Progenitor cell of endocrine pancreas (in vitro differentiated cells): Measurements from ENCODE around the gene ZFYVE19. TPM values are rescaled to one million over a fixed set of nuclear protein-coding genes. Genes with fewer than 3 reads are reported as not detected.

Experiments used
- DNase-seq: peaks from one replicate; pipeline ENCODE4 v3.0.0; 2021; ENCODE audit warnings: low spot score; ENCODE audit not compliant: unreplicated experiment
- H3K27ac Mint-ChIP-seq: 2 replicates; pipeline ENCODE4 v1.8.0; 2021; ENCODE audit warnings: mild to moderate bottlenecking, moderate library complexity, mixed read lengths
- H3K27me3 Mint-ChIP-seq: 2 replicates; pipeline ENCODE4 v1.8.0; 2021; ENCODE audit warnings: mixed read lengths
- H3K36me3 Mint-ChIP-seq: 2 replicates; pipeline ENCODE4 v1.8.0; 2022; ENCODE audit warnings: mixed read lengths; ENCODE audit not compliant: insufficient read depth
- H3K4me1 Mint-ChIP-seq: 2 replicates; pipeline ENCODE4 v1.8.0; 2021; ENCODE audit warnings: low read depth, mixed read lengths
- H3K4me3 Mint-ChIP-seq: 2 replicates; pipeline ENCODE4 v1.8.0; 2021; ENCODE audit warnings: low read depth, mild to moderate bottlenecking, moderate library complexity, mixed read lengths
- H3K9me3 Mint-ChIP-seq: 2 replicates; pipeline ENCODE4 v1.8.0; 2021; ENCODE audit warnings: low read depth, mixed read lengths
- CTCF ChIP-seq: fragments of 200-600 bp; sonication (generic); IDR thresholded peaks from one replicate; pipeline ENCODE4 v1.5.0; 2021; ENCODE audit warnings: antibody characterized with exemption, mild to moderate bottlenecking; ENCODE audit not compliant: unreplicated experiment
- total RNA-seq: library from RNA; stranded (reverse); gene quantifications from 2 replicates; pipeline ENCODE4 v1.2.1, GENCODE V29; 2021

ZFYVE19 gene
- total RNA-seq, 1 donor from 2014 or later = 25.2 TPM

GRCh38 chr15:40764629-40765103 lies 42.2 kb upstream of the ZFYVE19 start:
- Mint-ChIP-seq H3K27ac (peak overlapping the region; percentile 96), H3K9me3 (no peaks in the 10 kb centered on the region), H3K36me3 (no peaks in the 10 kb centered on the region), H3K4me3 (peak overlapping the region; percentile 79), H3K4me1 (peaks cover 11% of the 10 kb centered on the region), H3K27me3 (no peaks in the 10 kb centered on the region)
- no peak for TF ChIP-seq CTCF
- DNase-seq = no peak

- no peaks in the 10 kb centered on the region for H3K27me3 Mint-ChIP-seq
- no peaks in the 10 kb centered on the region for H3K9me3 Mint-ChIP-seq
- H3K4me1 Mint-ChIP-seq = peaks cover 11% of the 10 kb centered on the region
- DNase-seq = no peak
- H3K36me3 Mint-ChIP-seq = no peaks in the 10 kb centered on the region
- H3K27ac Mint-ChIP-seq = no peak overlapping the region
- peak overlapping the region; percentile 79 for H3K4me3 Mint-ChIP-seq
- TF ChIP-seq CTCF = no peak
Measured at GRCh38 chr15:40766194-40766815, 40.6 kb upstream of the ZFYVE19 start.

- Mint-ChIP-seq H3K4me3 (no peak overlapping the region), H3K9me3 (no peaks in the 10 kb centered on the region), H3K27me3 (no peaks in the 10 kb centered on the region), H3K27ac (no peak overlapping the region), H3K4me1 (peaks cover 11% of the 10 kb centered on the region), H3K36me3 (peaks cover under 1% of the 10 kb centered on the region)
- TF ChIP-seq CTCF = no peak
- DNase-seq = no peak
Measured at GRCh38 chr15:40766906-40767837, 39.7 kb upstream of the ZFYVE19 start.

GRCh38 chr15:40767838-40768500 lies 38.9 kb upstream of the ZFYVE19 start:
- no peak for DNase-seq
- Mint-ChIP-seq H3K4me3 (no peak overlapping the region), H3K27me3 (no peaks in the 10 kb centered on the region), H3K9me3 (no peaks in the 10 kb centered on the region), H3K27ac (no peak overlapping the region), H3K4me1 (peaks cover 11% of the 10 kb centered on the region), H3K36me3 (peaks cover 2% of the 10 kb centered on the region)
- no peak for TF ChIP-seq CTCF
